GM19395 (cell line): Measurements from ENCODE around the gene HPN.

Experiments
- ATAC-seq: cut with Tn5 transposase; IDR thresholded peaks from one replicate; pipeline ENCODE4 v1.9.1; 2021; ENCODE audit warnings: mild to moderate bottlenecking, moderate library complexity; ENCODE audit not compliant: unreplicated experiment

The HPN gene

DNA sequence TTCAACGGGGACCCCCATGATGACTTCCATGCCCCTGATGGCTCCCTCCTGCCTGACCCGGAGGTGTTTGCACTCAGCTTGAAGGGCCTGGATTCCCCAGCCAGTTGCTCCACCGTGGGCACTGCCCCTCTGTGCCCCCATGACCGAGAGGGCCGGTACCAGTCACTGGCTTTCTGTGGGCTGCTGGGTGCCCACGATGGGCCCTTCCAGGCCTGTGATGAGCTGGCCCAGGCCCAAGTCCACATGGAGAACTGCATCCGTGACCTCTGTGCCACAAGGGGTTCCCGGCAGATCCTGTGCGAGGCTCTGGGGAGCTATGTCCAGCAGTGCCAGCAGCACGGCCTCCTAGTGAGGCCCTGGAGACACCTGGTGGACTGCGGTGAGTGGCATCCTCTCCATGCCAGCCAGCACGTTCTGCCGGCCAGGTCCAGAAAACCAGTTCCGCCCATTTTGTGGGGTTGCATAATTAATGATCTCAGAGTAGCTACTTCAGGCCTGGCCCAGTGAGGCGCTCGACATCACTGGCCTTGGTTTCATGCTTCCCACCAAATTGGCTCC is 39.2 kb downstream of the HPN start:
- no peak for ATAC-seq

DNA sequence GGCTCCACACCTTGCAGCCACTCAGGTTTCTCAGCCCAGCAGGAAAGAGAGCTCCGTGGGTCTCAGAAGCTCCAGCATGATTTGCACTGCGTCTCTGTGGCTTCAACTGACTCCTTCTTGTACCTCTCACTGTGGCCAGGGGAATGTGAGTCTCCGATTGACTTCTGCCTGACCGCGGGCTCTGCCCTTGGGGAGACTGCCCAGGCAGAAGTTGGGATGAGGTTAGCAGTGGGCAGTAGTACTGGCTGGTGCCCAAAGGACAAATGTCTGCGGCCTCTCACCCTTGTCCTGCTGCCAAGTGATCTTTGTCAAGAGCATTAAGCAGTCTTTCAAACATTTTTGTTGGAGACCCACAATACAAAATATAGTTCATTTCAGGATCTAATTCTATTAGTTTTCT is 39.7 kb downstream of the HPN start:
- ATAC-seq = no peak

DNA sequence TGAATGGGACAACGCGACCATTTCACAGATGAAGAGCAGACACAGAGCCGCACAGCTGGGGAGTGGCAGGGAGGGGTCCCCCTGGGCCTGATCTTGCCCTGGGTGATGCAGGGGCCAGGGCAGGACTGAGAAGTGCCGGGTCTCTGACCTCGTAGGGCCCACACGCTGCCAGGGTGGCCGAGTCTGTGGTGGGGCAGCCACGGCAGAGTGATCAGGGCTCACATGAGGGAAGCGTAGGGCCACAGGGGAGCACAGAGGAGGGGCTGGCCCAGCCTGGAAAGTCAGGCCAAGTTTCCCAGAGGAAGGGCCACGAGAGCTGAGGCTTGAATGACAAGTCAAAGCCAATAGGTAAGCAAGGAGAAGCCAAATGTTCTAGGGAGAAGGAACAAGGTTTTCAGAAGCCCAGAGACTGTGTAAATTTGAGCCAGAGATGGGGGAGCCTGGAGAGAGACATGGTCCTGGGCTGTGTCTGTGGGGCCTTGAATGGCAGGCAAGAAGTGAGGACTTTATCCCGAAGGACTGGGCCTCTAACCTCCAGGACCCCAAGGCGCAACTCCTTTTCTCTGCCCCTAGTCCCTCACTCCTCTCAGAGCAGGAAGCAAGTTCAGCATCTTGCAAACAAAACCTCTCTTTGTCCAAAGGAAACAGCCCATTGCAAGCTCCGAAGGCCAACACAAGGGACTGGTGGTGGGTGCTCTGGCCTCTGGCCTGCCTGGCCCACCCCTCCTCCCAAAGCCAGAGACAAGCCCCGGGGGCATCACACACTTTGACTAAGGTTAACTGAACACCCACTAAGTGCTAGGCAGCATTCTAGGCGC is 42.4 kb downstream of the HPN start:
- no peak for ATAC-seq

DNA sequence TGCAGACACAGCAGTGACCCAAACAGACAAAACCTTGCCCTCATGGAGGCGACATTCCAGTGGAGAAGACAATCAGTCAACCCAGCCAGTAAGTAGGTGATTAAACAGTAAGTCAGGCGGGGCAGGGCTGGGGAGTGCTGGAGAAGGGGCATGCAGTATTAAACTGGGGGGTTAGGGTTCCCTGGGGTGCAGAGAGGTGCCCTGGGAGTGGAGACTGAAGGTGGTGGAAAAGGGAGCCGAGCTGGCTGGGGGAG is 42.9 kb downstream of the HPN start:
- ATAC-seq = no peak

DNA sequence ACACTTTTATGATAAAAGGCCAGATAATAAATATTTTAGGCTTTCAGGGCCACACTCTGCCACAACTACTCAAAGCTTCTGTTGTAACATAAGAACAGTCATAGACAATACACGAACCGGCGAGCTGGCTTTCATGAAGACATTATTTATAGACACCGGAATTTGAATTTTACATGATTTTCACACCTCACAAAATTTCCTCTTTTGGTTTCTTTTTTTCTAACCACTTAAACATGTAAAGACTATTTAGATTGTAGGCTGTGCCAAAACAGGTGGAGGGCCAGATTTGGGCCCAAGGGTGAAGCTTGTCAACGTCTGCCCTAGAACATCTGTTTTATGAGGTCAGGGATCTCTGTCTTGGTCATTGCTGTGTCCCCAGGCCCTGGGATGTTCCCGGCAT is 44.4 kb downstream of the HPN start:
- ATAC-seq = no peak

DNA sequence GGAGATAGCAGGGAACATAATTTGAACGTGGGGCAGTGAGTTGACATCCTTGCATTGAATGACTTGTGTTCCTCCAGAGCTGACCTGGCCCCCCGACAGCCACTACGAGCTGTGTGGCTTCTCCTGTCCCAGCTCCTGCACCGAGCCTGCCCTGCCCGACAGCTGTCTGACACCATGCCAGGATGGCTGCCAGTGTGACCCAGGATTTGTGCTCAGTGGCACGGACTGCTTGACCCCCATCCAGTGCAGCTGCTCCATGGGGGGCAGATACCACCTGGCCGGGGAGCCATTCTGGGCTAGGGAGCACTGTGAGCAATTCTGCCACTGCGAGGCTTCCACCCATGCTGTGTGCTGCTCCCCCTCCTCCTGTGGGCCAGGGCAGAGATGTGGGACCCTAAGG is 44.9 kb downstream of the HPN start:
- no peak for ATAC-seq

DNA sequence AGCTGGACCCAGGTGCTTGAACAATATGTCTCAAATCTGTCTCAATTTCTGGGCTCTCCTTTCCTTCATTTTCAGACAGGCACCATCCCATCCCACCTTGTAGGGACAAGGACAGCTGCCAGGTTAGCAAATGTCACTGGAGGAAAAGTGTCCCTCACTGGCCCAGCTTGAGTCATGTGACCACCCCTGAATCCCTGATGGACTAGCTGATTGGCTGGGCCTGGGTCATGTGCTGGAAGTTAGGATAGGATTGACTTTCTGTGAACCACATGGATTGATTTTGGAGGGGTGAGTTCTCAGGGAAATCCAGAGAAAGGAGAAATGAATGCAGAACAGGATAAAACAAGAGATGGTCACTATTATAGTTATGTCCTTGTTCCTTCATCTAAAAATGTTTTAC is 45.9 kb downstream of the HPN start:
- ATAC-seq = no peak

DNA sequence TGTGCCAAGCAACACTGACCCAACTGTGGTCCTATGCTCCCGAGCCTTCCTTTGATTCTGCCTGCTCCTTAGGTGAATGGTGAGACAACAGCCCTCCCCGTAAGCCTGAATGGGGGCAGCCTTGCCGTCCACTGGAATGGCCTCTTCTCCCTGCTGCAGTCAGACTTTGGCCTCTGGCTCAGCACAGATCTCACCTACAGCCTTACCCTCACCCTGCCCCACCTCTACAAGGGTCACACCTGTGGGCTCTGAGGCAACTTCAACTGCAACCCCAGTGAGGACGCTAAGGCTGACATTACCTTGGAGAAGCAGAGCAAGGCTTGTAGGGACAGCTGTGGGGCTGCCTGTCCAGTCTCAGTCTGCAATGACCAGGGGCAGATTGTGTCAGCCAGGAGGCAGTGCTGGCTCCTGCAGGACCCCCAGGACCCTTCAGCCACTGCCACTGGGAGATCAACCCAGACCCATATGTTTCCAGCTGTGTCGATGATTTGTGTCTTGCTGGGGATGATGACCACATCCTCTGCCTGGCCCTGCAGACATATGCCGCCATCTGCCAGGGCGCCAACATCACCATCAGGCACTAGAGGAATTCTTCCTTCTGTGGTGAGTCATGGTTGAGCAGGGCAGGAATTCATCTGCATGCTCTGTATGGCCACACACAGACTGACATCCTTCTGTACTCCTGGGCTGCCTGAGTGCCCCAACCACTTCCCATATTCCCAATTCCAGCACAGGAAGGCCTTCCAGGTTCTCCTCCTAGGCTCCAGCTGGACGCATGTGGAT is 46.8 kb downstream of the HPN start:
- ATAC-seq = no peak

DNA sequence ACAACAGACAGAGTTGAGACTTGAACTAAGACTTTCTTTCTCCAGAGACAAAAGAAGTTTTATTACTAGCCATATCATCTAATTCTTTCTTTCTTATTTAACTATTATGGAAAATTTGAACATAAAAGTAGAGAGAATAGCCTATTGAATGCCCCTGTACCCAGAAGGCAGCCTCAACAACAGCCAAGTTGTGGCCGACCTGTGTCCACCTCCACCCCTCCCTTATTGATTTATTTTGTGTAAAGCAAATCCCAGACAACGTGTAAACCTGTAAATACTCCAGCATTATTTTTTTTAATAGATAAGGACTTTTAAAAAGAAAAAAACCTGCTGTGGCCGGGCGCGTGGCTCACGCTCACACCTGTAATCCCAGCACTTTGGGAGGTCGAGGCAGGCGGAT is 48.0 kb downstream of the HPN start:
- ATAC-seq = no peak

DNA sequence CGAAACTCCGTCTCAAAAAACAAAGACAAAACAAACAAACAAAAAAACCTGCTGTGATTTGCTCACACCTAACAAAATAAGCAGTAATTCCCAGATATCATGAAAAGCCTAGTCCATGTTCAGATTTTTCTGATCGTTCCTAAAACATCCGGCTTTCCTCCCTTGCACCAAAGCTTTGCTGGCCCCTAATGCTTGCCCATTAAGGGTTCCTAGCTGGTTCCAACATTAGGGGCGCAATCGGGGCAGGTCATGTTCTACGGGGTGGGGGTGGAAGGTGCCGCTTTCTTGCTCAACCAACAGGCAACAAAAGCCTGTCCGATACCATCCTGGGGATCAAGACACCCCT is 48.6 kb downstream of the HPN start:
- no peak for ATAC-seq

DNA sequence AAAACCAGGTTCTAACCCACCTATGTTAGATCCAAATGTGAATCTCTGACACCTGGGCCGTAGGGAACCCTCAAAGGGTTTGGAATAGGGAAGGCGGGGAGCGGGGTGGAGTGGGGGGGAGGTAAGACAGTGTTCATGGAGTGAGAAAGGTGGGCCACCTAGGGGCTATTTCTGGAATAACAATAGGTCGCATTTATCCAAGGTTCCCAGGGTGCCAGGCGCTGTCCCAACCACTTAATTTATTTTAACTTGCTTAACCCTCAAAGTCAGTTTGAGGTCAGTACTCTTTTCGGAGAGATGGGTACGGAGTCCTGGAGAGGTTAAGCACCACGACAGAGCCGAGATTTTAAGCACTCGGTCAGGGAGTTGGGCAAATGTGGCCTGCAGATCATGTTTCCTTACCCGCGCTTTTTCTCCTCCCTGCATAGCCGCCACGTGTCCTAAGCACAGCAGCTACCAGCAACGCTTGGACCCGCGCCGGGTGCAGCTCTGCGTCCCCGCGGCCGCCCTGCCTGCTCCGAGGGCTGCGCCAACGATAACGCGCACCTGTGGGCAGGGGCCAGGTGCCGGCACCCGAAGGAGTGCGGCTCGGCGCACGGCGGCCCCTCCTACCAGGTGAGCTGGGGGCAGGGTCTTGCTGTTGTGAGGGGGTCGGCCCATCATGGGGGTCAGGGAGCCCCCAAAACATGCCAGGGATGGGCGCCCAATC is 49.1 kb downstream of the HPN start:
- ATAC-seq = no peak

DNA sequence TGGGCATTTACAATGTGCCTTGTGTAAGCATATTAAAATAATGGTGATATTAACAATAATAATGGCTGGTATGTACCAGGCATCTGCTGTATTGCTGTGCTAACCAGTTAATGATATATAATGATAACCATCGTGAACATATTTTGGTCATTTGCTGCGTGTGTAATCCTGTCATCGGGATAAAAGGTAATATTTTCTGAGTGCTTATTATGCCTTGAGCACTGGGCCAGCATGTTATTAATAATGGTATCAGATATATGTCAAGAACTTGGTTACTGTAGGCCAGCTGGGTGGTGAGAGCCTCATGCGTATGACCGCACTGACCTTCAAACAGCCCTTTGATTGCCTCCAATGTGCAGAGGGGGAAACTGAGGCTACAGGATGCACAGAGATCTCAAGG is 51.9 kb downstream of the HPN start:
- ATAC-seq = no peak

DNA sequence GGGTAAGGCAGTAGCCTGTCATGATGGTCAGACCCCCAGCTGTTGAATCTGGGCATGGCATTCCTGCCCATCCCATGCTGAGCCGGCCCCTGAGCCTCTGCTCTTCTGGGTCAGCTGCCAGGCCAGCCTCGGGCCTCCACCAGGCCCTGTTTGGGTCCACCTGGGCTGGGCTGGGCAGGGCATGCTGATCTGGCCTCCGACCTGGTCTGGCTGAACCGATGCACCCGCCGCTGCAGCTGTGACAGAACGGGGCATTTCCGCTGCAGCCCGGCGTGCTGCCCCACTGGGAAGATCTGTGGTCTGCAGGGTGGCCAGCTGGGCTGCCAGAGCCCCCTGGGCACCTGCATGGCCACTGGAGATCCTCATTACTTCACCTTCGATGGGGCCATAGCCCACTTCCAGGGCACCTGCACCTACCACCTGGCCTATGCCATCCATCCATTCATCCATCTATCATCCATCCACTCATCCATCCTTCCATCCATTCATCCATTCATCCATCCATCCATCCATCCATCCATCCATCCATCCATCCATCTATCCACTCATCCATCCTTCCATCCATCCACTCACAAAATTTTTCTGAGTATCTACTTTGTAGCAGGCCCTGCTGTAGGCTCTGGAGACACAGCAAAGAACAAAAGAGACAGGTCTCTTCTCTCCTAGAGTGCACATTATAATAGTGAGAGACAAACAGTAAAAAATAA is 52.6 kb downstream of the HPN start:
- ATAC-seq = no peak

DNA sequence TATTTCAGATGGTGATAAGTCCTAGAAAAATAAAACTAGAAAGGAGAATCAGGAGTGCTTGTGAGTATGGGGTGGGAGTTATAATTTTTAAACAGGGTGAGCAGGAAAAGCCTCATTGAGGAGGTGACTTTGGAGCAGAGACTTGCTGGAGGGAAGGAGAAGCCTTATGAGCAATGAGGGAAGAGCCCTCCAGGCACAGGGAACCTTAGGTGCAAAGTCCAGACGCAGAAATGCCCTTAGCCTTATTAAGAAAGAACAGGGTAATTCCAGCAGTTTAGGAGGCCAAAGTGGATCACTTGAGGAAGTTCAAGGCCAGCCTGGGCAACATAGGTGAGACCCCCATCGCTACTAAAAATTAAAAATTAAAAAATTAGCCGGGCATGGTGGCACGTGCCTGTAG is 53.1 kb downstream of the HPN start:
- no peak for ATAC-seq

DNA sequence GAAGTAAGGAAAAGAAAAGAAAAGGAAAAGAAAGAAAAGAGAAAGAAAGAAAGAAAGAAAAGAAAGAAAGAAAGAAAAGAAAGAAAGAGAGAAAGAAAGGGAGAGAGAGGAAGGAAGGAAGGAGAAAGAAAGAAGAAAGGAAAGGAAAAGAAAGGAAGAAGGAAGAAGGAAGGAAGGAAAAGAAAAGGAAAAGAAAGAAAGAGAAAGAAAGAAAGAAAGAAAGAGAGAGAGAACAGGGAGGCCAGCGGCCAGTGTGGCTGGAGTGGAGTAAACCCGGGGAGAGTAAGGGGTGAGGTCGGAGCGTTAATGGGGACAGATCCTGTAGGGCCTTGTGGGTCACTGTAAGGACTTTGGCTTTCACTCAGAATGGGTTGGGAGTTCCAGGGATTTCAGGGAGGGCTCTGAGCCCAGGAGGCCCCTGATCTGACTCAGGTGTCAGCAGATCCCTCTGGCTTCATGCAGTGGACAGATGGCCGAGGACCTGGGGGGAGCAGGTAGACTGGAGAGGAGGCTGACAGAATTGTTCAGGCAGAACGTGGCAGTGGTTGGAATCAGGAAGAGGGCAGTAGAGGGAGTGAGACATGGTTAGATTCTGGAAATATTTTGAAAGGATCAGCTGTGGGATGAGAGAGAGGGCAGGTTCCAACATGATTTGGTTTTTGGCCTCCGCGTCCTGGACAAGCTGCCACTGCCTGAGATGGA is 54.3 kb downstream of the HPN start:
- ATAC-seq = no peak

DNA sequence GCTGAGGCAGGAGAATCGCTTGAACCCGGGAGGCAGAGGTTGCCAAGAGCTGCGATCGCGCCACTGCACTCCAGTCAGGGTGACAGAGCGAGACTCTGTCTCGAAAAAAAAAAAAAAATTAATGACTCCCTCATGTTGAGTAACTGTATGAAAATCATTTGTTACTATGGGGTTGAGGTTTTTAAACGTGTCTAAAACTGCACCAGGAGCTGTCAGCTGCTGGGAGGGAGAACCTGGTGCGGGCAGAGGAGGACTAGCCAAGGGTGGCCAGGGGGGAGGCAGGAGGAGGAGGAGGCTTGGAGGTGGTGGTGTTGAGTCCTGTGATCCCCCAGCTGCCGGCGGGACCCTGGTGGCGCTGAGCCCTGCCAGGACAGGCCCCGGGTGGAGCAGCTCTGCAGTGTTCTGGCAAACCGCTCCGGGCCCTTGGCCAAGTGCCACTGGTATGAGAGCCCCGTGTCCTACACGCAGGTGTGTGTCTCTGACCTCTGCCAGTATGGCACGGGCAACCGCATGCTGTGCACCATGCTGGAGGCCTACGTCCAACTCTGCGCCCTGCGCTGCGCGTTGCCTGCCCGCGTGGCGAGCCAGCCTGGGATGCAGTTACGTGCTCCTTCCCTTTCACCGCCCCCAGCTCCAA is 57.0 kb downstream of the HPN start:
- ATAC-seq = no peak

DNA sequence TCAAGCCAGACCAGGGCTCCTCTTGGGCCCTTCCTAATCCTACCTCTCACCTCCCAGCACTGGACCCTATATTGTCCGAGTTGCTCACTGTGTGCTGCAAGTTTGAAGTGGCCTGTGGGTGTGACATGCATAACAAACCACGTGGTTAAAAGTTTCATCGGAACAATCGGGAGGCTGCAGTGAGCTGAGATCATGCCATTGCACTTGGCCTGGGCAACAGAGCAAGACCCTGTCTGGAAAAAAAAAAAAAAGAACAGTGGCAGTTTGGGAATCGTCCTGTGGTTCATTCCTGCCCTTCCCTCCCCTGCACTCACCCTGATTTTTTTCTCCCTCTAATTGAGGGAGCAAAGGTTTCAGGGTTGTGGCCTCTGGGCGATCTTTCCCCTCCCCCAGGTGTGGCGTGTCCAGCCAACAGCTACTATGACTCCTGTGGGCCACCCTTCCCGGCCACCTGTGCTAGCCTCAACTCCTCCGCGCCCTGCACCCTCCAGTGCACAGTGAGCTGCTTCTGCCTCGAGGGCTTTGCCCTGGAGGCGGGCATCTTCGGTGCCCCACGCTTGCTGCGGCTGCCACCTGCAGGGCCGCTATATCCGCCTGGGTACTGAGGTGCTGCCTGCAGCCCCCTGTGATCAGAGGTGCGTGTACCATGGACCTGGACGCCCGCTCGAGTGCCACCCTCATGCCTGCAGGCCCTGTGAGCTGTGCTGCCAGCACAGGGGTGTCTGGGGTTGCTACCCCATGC is 57.8 kb downstream of the HPN start:
- no peak for ATAC-seq

DNA sequence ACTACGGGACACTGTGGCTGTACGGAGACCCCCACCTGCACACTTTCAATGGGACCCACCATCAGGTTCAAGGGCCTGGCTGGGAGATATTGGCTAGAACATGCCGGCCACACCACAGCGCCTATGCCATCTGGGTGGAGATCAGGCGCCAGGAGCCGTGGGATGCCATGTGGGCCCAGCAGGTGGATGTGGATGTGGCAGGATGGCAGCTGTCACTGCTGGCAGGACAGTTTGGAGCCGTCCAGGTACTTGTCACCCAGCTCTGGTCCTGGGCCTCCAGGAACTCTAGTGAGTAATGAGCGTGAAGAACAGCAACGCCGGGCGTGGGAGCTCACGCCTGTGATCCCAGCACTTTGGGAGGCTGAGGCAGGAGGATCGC is 58.4 kb downstream of the HPN start:
- no peak for ATAC-seq
